Measurements from ENCODE around the gene ZNF669. TPM values are rescaled to one million over a fixed set of nuclear protein-coding genes. Genes with fewer than 3 reads are reported as not detected.

The ZNF669 gene
- total RNA-seq, 1 donor from 2014 or later, result 19.8 TPM

GRCh38 chr1:247118946-247119446 is 14.8 kb upstream of the ZNF669 start:
- H3K4me1 Mint-ChIP-seq (ENCODE audit: unreplicated experiment), result no peaks in the 10 kb centered on the region
- H3K27me3 Mint-ChIP-seq, result no peaks in the 10 kb centered on the region
- no peaks in the 10 kb centered on the region for H3K9me3 Mint-ChIP-seq
- TF ChIP-seq CTCF (conservative IDR thresholded peaks at IDR 0.05), result peak; percentile 28
- no peak overlapping the region for H3K4me3 Mint-ChIP-seq
- no peaks in the 10 kb centered on the region for H3K36me3 Mint-ChIP-seq
- H3K27ac Mint-ChIP-seq, result no peak overlapping the region
- DNase-seq (ENCODE audit: extremely low spot score, unreplicated experiment), result peak; percentile 67

DNA sequence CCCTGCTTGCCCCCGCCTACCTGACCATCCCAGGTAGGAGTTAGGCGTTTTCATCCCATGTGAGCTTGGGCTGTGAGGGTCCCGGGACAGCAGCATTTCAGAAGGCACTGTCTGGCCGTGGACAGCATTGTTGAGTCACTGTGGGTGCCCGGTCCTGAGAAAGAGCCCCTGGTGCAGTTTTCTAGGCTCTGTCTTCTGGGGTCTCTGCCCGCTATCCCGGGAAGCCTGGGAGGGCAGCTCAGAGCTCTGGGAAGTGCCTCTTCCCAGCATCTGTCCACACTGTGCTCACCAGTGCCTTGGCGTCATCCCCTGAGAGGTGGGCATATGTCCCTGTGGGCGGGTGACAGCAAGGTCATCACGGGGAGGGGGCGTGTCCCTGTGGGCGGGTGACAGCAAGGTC is 11.4 kb upstream of the ZNF669 start:
- DNase-seq (ENCODE audit: extremely low spot score, unreplicated experiment), result peak; percentile 58
- H3K4me3 Mint-ChIP-seq, result no peak overlapping the region
- TF ChIP-seq CTCF (conservative IDR thresholded peaks at IDR 0.05), result no peak
- H3K27me3 Mint-ChIP-seq, result peaks cover 4% of the 10 kb centered on the region
- peaks cover 5% of the 10 kb centered on the region for H3K4me1 Mint-ChIP-seq (ENCODE audit: unreplicated experiment)
- peaks cover 4% of the 10 kb centered on the region for H3K36me3 Mint-ChIP-seq
- no peaks in the 10 kb centered on the region for H3K9me3 Mint-ChIP-seq
- no peak overlapping the region for H3K27ac Mint-ChIP-seq

GRCh38 chr1:247115141-247115510 is 11.0 kb upstream of the ZNF669 start:
- Mint-ChIP-seq H3K9me3 (no peaks in the 10 kb centered on the region), H3K36me3 (peaks cover 5% of the 10 kb centered on the region), H3K4me3 (peak overlapping the region; percentile 39), H3K27ac (peak overlapping the region; percentile 82), H3K4me1 (ENCODE audit: unreplicated experiment) (peaks cover 5% of the 10 kb centered on the region), H3K27me3 (peaks cover 4% of the 10 kb centered on the region)
- no peak for TF ChIP-seq CTCF (conservative IDR thresholded peaks at IDR 0.05)
- peak; percentile 59 for DNase-seq (ENCODE audit: extremely low spot score, unreplicated experiment)

GRCh38 chr1:247114351-247115140 is 10.4 kb upstream of the ZNF669 start:
- H3K36me3 Mint-ChIP-seq, result peaks cover 7% of the 10 kb centered on the region
- peaks cover 9% of the 10 kb centered on the region for H3K4me1 Mint-ChIP-seq (ENCODE audit: unreplicated experiment)
- peak overlapping the region; percentile 39 for H3K4me3 Mint-ChIP-seq
- no peak for TF ChIP-seq CTCF (conservative IDR thresholded peaks at IDR 0.05)
- peaks cover 4% of the 10 kb centered on the region for H3K27me3 Mint-ChIP-seq
- peak overlapping the region; percentile 82 for H3K27ac Mint-ChIP-seq
- peak; percentile 58 for DNase-seq (ENCODE audit: extremely low spot score, unreplicated experiment)
- H3K9me3 Mint-ChIP-seq, result no peaks in the 10 kb centered on the region

DNA sequence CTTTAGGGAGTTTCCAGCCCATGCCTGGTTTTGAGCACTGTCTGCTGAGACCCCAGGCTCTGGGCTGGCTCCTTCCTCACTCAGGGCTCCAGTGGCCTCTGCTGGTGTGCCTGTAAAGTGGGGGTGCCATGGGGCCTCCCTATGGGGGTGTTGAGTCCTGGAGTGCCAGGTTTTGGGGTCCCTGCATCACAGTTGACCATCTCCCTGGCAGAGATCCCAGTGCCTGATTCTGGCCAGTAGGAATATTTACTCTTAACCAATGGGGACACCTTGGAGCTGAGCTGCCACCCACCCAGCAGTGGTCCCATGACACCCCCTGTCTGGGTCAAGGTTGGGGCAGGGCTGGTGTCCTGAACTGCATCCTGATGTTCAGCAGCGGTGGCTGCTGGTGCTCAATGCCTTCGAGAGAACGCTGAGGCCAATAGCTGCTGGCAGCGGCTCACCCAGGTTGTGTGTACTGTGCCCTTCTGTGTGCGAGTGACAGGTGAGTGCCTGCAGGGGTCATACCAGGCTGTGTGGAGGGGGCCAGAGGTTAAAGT is 9.6 kb upstream of the ZNF669 start:
- Mint-ChIP-seq H3K27me3 (peaks cover 4% of the 10 kb centered on the region), H3K36me3 (peaks cover 10% of the 10 kb centered on the region), H3K9me3 (no peaks in the 10 kb centered on the region), H3K27ac (no peak overlapping the region), H3K4me1 (ENCODE audit: unreplicated experiment) (peaks cover 10% of the 10 kb centered on the region), H3K4me3 (peak overlapping the region; percentile 81)
- TF ChIP-seq CTCF (conservative IDR thresholded peaks at IDR 0.05), result no peak
- DNase-seq (ENCODE audit: extremely low spot score, unreplicated experiment), result peak; percentile 61

All from type B pancreatic cell (in vitro differentiated cells).